Measurements from ENCODE around the gene CES3.
"Not testable (repeated sequence)": the region's sequence is repeated elsewhere in the genome, so short reads cannot be mapped to it uniquely, and the experiment has no call there.

The CES3 gene

GRCh38 chr16:66942981-66943380, 18.1 kb upstream of the CES3 start:
- Histone ChIP-seq H3K9me3 (ENCODE audit: insufficient read depth, low read length) (no peaks in the 10 kb centered on the region), H3K27me3 (ENCODE audit: low read length) (no peaks in the 10 kb centered on the region), H3K4me2 (ENCODE audit: low read depth, low read length, poor library complexity, severe bottlenecking) (no peak overlapping the region), H3K27ac (ENCODE audit: low read depth, low read length) (no peak overlapping the region), H2AFZ (ENCODE audit: low read depth, low read length, severe bottlenecking) (no peak overlapping the region), H3F3A (ENCODE audit: insufficient read depth) (no peaks in the 10 kb centered on the region), H3K79me2 (ENCODE audit: insufficient read depth, low read length) (no peaks in the 10 kb centered on the region), H3K36me3 (ENCODE audit: low read length) (no peaks in the 10 kb centered on the region), H3K4me3 (ENCODE audit: insufficient read depth, low read length, poor library complexity, severe bottlenecking) (no peak overlapping the region), H3K9ac (ENCODE audit: low read length) (no peak overlapping the region), H4K20me1 (ENCODE audit: low read depth, low read length) (no peaks in the 10 kb centered on the region), H3K9me2 (replicated peaks; ENCODE audit: insufficient read depth, low read length) (no peaks in the 10 kb centered on the region)
- TF ChIP-seq EZH2phosphoT487 (conservative IDR thresholded peaks at IDR 0.05; ENCODE audit: low read length), result no peak
- TF ChIP-seq CTCF (IDR thresholded peaks at IDR 0.05; ENCODE audit: insufficient read depth, low read length, poor library complexity, severe bottlenecking), result no peak

GRCh38 chr16:66943426-66944053, 17.5 kb upstream of the CES3 start:
- Histone ChIP-seq H2AFZ (ENCODE audit: low read depth, low read length, severe bottlenecking) (no peak overlapping the region), H3K79me2 (ENCODE audit: insufficient read depth, low read length) (no peaks in the 10 kb centered on the region), H3K4me2 (ENCODE audit: low read depth, low read length, poor library complexity, severe bottlenecking) (no peak overlapping the region), H3K9ac (ENCODE audit: low read length) (no peak overlapping the region), H3K9me2 (replicated peaks; ENCODE audit: insufficient read depth, low read length) (no peaks in the 10 kb centered on the region), H3K4me3 (ENCODE audit: insufficient read depth, low read length, poor library complexity, severe bottlenecking) (no peak overlapping the region), H3F3A (ENCODE audit: insufficient read depth) (no peaks in the 10 kb centered on the region), H4K20me1 (ENCODE audit: low read depth, low read length) (no peaks in the 10 kb centered on the region), H3K27ac (ENCODE audit: low read depth, low read length) (no peak overlapping the region), H3K9me3 (ENCODE audit: insufficient read depth, low read length) (no peaks in the 10 kb centered on the region), H3K36me3 (ENCODE audit: low read length) (no peaks in the 10 kb centered on the region), H3K27me3 (ENCODE audit: low read length) (no peaks in the 10 kb centered on the region)
- TF ChIP-seq EZH2phosphoT487 (conservative IDR thresholded peaks at IDR 0.05; ENCODE audit: low read length), result no peak
- no peak for TF ChIP-seq CTCF (IDR thresholded peaks at IDR 0.05; ENCODE audit: insufficient read depth, low read length, poor library complexity, severe bottlenecking)

- H3K36me3 ChIP-seq (ENCODE audit: low read length), result no peaks in the 10 kb centered on the region
- no peaks in the 10 kb centered on the region for H4K20me1 ChIP-seq (ENCODE audit: low read depth, low read length)
- H2AFZ ChIP-seq (ENCODE audit: low read depth, low read length, severe bottlenecking), result no peak overlapping the region
- no peaks in the 10 kb centered on the region for H3F3A ChIP-seq (ENCODE audit: insufficient read depth)
- no peaks in the 10 kb centered on the region for H3K9me3 ChIP-seq (ENCODE audit: insufficient read depth, low read length)
- no peaks in the 10 kb centered on the region for H3K79me2 ChIP-seq (ENCODE audit: insufficient read depth, low read length)
- no peak overlapping the region for H3K4me2 ChIP-seq (ENCODE audit: low read depth, low read length, poor library complexity, severe bottlenecking)
- H3K27ac ChIP-seq (ENCODE audit: low read depth, low read length), result no peak overlapping the region
- H3K27me3 ChIP-seq (ENCODE audit: low read length), result no peaks in the 10 kb centered on the region
- no peak overlapping the region for H3K9ac ChIP-seq (ENCODE audit: low read length)
- TF ChIP-seq EZH2phosphoT487 (conservative IDR thresholded peaks at IDR 0.05; ENCODE audit: low read length), result no peak
- TF ChIP-seq CTCF (IDR thresholded peaks at IDR 0.05; ENCODE audit: insufficient read depth, low read length, poor library complexity, severe bottlenecking), result no peak
- H3K9me2 ChIP-seq (replicated peaks; ENCODE audit: insufficient read depth, low read length), result no peaks in the 10 kb centered on the region
- no peak overlapping the region for H3K4me3 ChIP-seq (ENCODE audit: insufficient read depth, low read length, poor library complexity, severe bottlenecking)
Measured at GRCh38 chr16:66944054-66944441, 17.0 kb upstream of the CES3 start.

- H3K27ac ChIP-seq (ENCODE audit: low read depth, low read length); H3K36me3 ChIP-seq (ENCODE audit: low read length); H4K20me1 ChIP-seq (ENCODE audit: low read depth, low read length); H3K4me2 ChIP-seq (ENCODE audit: low read depth, low read length, poor library complexity, severe bottlenecking); H3K27me3 ChIP-seq (ENCODE audit: low read length); H3K4me3 ChIP-seq (ENCODE audit: insufficient read depth, low read length, poor library complexity, severe bottlenecking); H2AFZ ChIP-seq (ENCODE audit: low read depth, low read length, severe bottlenecking); H3K79me2 ChIP-seq (ENCODE audit: insufficient read depth, low read length); H3K9ac ChIP-seq (ENCODE audit: low read length); H3F3A ChIP-seq (ENCODE audit: insufficient read depth); H3K9me2 ChIP-seq (replicated peaks; ENCODE audit: insufficient read depth, low read length); H3K9me3 ChIP-seq (ENCODE audit: insufficient read depth, low read length): not testable (repeated sequence)
Measured at GRCh38 chr16:66944971-66945370, 16.1 kb upstream of the CES3 start.
